Activated naive CD4-positive, alpha-beta T cell treated with anti-CD3 and anti-CD28 coated beads for 36 hours (primary cell): Measurements from ENCODE around the gene ARF1. TPM values are rescaled to one million over a fixed set of nuclear protein-coding genes. Genes with fewer than 3 reads are reported as not detected.

ENCODE experiments used
- CTCF ChIA-PET: fragments of 350-600 bp; sonication (Branson Sonifier 250); formaldehyde crosslinking; loops from one replicate; lab custom pipeline; 2021; ENCODE audit warnings: antibody characterized with exemption; lab: Charles Lee
- DNase-seq: peaks from one replicate; pipeline ENCODE4 v3.0.0-alpha.2; 2020
- H3K27ac Mint-ChIP-seq: one replicate; pipeline ENCODE4 v1.8.0; 2021; ENCODE audit warnings: mild to moderate bottlenecking, mixed read lengths
- H3K27me3 Mint-ChIP-seq: one replicate; pipeline ENCODE4 v1.8.0; 2021; ENCODE audit warnings: low read depth, mixed read lengths
- H3K36me3 Mint-ChIP-seq: one replicate; pipeline ENCODE4 v1.8.0; 2021; ENCODE audit warnings: low read depth, mixed read lengths
- H3K4me1 Mint-ChIP-seq: one replicate; pipeline ENCODE4 v1.8.0; 2021; ENCODE audit warnings: low read depth, mixed read lengths
- H3K4me3 Mint-ChIP-seq: one replicate; pipeline ENCODE4 v1.8.0; 2021; ENCODE audit warnings: mild to moderate bottlenecking, moderate library complexity, mixed read lengths
- H3K9me3 Mint-ChIP-seq: one replicate; pipeline ENCODE4 v1.8.0; 2021; ENCODE audit warnings: mixed read lengths
- intact Hi-C: fragments of 100-400 bp; cut with micrococcal nuclease; formaldehyde crosslinking; loops from one replicate; pipeline ENCODE4 v1.15.1; 2023
- total RNA-seq, 2 experiments: library from RNA; stranded (reverse); gene quantifications; one replicate each; pipeline ENCODE4 v1.2.3, GENCODE V29; 2021

The ARF1 gene
- total RNA-seq, 2 experiments from 2014 or later, result 346 to 358 TPM

GRCh38 chr1:228043281-228043848 is 39.1 kb upstream of the ARF1 start:
- no peak for DNase-seq
- no peak overlapping the region for H3K4me3 Mint-ChIP-seq
- no peaks in the 10 kb centered on the region for H3K4me1 Mint-ChIP-seq
- no peaks in the 10 kb centered on the region for H3K9me3 Mint-ChIP-seq
- H3K27ac Mint-ChIP-seq, result no peak overlapping the region
- intact Hi-C loops, result no loop called here
- peaks cover 5% of the 10 kb centered on the region for H3K27me3 Mint-ChIP-seq
- CTCF ChIA-PET, result no interaction called here
- no peaks in the 10 kb centered on the region for H3K36me3 Mint-ChIP-seq

- Mint-ChIP-seq H3K4me1 (no peaks in the 10 kb centered on the region), H3K27me3 (peaks cover 2% of the 10 kb centered on the region), H3K9me3 (no peaks in the 10 kb centered on the region), H3K27ac (no peak overlapping the region), H3K4me3 (no peak overlapping the region), H3K36me3 (no peaks in the 10 kb centered on the region)
- intact Hi-C loops, result no loop called here
- DNase-seq, result no peak
- CTCF ChIA-PET, result no interaction called here
Observed at GRCh38 chr1:228044961-228045360, 37.5 kb upstream of the ARF1 start.

GRCh38 chr1:228045405-228045804 is 37.1 kb upstream of the ARF1 start:
- no peaks in the 10 kb centered on the region for H3K9me3 Mint-ChIP-seq
- H3K36me3 Mint-ChIP-seq, result no peaks in the 10 kb centered on the region
- peaks cover 2% of the 10 kb centered on the region for H3K27me3 Mint-ChIP-seq
- H3K4me1 Mint-ChIP-seq, result no peaks in the 10 kb centered on the region
- H3K27ac Mint-ChIP-seq, result no peak overlapping the region
- intact Hi-C loops, result no loop called here
- no peak for DNase-seq
- no peak overlapping the region for H3K4me3 Mint-ChIP-seq
- CTCF ChIA-PET, result no interaction called here

- CTCF ChIA-PET, result no interaction called here
- Mint-ChIP-seq H3K4me3 (no peak overlapping the region), H3K4me1 (no peaks in the 10 kb centered on the region), H3K27ac (no peak overlapping the region), H3K36me3 (no peaks in the 10 kb centered on the region), H3K27me3 (peaks cover 2% of the 10 kb centered on the region), H3K9me3 (no peaks in the 10 kb centered on the region)
- no peak for DNase-seq
- intact Hi-C loops, result no loop called here
Observed at GRCh38 chr1:228045871-228046270, 36.6 kb upstream of the ARF1 start.

GRCh38 chr1:228046421-228047182 is 35.9 kb upstream of the ARF1 start:
- intact Hi-C loops, result no loop called here
- DNase-seq, result no peak
- peaks cover 4% of the 10 kb centered on the region for H3K27me3 Mint-ChIP-seq
- no peaks in the 10 kb centered on the region for H3K36me3 Mint-ChIP-seq
- H3K4me3 Mint-ChIP-seq, result no peak overlapping the region
- no peaks in the 10 kb centered on the region for H3K9me3 Mint-ChIP-seq
- CTCF ChIA-PET, result no interaction called here
- H3K27ac Mint-ChIP-seq, result no peak overlapping the region
- H3K4me1 Mint-ChIP-seq, result no peaks in the 10 kb centered on the region

- no peaks in the 10 kb centered on the region for H3K9me3 Mint-ChIP-seq
Observed at GRCh38 chr1:228047183-228047466, 35.4 kb upstream of the ARF1 start.

GRCh38 chr1:228048120-228048519 is 34.4 kb upstream of the ARF1 start:
- H3K9me3 Mint-ChIP-seq, result no peaks in the 10 kb centered on the region
- CTCF ChIA-PET, result no interaction called here
- no peaks in the 10 kb centered on the region for H3K4me1 Mint-ChIP-seq
- no peak for DNase-seq
- intact Hi-C loops, result no loop called here
- no peak overlapping the region for H3K27ac Mint-ChIP-seq
- no peaks in the 10 kb centered on the region for H3K36me3 Mint-ChIP-seq
- peaks cover 13% of the 10 kb centered on the region for H3K27me3 Mint-ChIP-seq
- no peak overlapping the region for H3K4me3 Mint-ChIP-seq

More at GRCh38 chr1:228047183-228047466, 35.4 kb upstream of the ARF1 start:
- no peaks in the 10 kb centered on the region for H3K4me1 Mint-ChIP-seq
- DNase-seq, result no peak
- CTCF ChIA-PET, result no interaction called here
- peaks cover 5% of the 10 kb centered on the region for H3K27me3 Mint-ChIP-seq
- H3K36me3 Mint-ChIP-seq, result no peaks in the 10 kb centered on the region
- intact Hi-C loops, result no loop called here
- no peak overlapping the region for H3K27ac Mint-ChIP-seq
- no peak overlapping the region for H3K4me3 Mint-ChIP-seq

GRCh38 chr1:228048659-228049298 is 33.7 kb upstream of the ARF1 start:
- DNase-seq, result no peak

GRCh38 chr1:228050571-228051231 is 31.8 kb upstream of the ARF1 start:
- Mint-ChIP-seq H3K4me3 (no peak overlapping the region), H3K9me3 (peaks cover 1% of the 10 kb centered on the region), H3K27me3 (peaks cover 17% of the 10 kb centered on the region), H3K4me1 (no peaks in the 10 kb centered on the region), H3K27ac (no peak overlapping the region), H3K36me3 (peaks cover 1% of the 10 kb centered on the region)
- intact Hi-C loops, result no loop called here
- CTCF ChIA-PET, result no interaction called here
- DNase-seq, result no peak

More at GRCh38 chr1:228048659-228049298, 33.7 kb upstream of the ARF1 start:
- CTCF ChIA-PET, result interaction anchor here (0.7 kb wide), 1 partner anchor 12 kb away, joined by 3 read pairs; no protein-coding TSS in a partner anchor
- H3K4me1 Mint-ChIP-seq, result no peaks in the 10 kb centered on the region
- H3K36me3 Mint-ChIP-seq, result peaks cover 1% of the 10 kb centered on the region
- H3K27ac Mint-ChIP-seq, result no peak overlapping the region
- intact Hi-C loops, result no loop called here
- H3K4me3 Mint-ChIP-seq, result no peak overlapping the region
- H3K9me3 Mint-ChIP-seq, result no peaks in the 10 kb centered on the region
- peaks cover 17% of the 10 kb centered on the region for H3K27me3 Mint-ChIP-seq

- H3K27ac Mint-ChIP-seq, result no peak overlapping the region
- H3K4me3 Mint-ChIP-seq, result no peak overlapping the region
- CTCF ChIA-PET, result no interaction called here
- H3K36me3 Mint-ChIP-seq, result peaks cover 1% of the 10 kb centered on the region
- intact Hi-C loops, result no loop called here
- peaks cover 33% of the 10 kb centered on the region for H3K27me3 Mint-ChIP-seq
- DNase-seq, result no peak
- peaks cover 1% of the 10 kb centered on the region for H3K9me3 Mint-ChIP-seq
- peaks cover 8% of the 10 kb centered on the region for H3K4me1 Mint-ChIP-seq
Observed at GRCh38 chr1:228058172-228058948, 24.1 kb upstream of the ARF1 start.

- Mint-ChIP-seq H3K4me3 (peak overlapping the region; percentile 6), H3K4me1 (peaks cover 8% of the 10 kb centered on the region), H3K9me3 (peaks cover 1% of the 10 kb centered on the region), H3K36me3 (no peaks in the 10 kb centered on the region), H3K27me3 (peaks cover 31% of the 10 kb centered on the region), H3K27ac (no peak overlapping the region)
- CTCF ChIA-PET, result interaction anchor here (1.6 kb wide), 1 partner anchor 54 kb away, joined by 4 read pairs; no protein-coding TSS in a partner anchor
- intact Hi-C loops, result no loop called here
- peak; percentile 26 for DNase-seq
Observed at GRCh38 chr1:228058949-228059633, 23.4 kb upstream of the ARF1 start.
